ENCODE measurements around the gene A3GALT2.

The A3GALT2 gene

GRCh38 chr1:33319949-33320618, 814 bp downstream of the A3GALT2 start:
- no peak for DNase-seq (ENCODE audit: low read depth, low spot score)
- no peak for TF ChIP-seq CTCF (IDR thresholded peaks at IDR 0.05; ENCODE audit: insufficient read depth, low read length, missing control alignments)
- ChIA-PET CTCF (interaction anchor here (1.0 to 3.4 kb wide), 4 partner anchors 25 to 154 kb away, joined by 3 to 26 read pairs (median 3); no protein-coding TSS in a partner anchor), POLR2A (interaction anchor here (1.1 to 1.6 kb wide), 2 partner anchors 19 to 22 kb away, joined by 3 to 6 read pairs; no protein-coding TSS in a partner anchor)
- H3K4me3 ChIP-seq (ENCODE audit: low read depth, low read length) = no peak overlapping the region

- H3K4me3 ChIP-seq (ENCODE audit: low read depth, low read length) = no peak overlapping the region
- DNase-seq (ENCODE audit: low read depth, low spot score) = no peak
- TF ChIP-seq CTCF (IDR thresholded peaks at IDR 0.05; ENCODE audit: insufficient read depth, low read length, missing control alignments) = no peak
- ChIA-PET POLR2A (interaction anchor here (1.1 kb wide), 1 partner anchor 20 kb away, joined by 3 read pairs; no protein-coding TSS in a partner anchor), CTCF (interaction anchor here (1.0 to 3.4 kb wide), 3 partner anchors 24 to 152 kb away, joined by 3 to 26 read pairs (median 6); no protein-coding TSS in a partner anchor)
Observed at GRCh38 chr1:33319186-33319948, 1.5 kb downstream of the A3GALT2 start.

- no peak for DNase-seq (ENCODE audit: low read depth, low spot score)
- no peak for TF ChIP-seq CTCF (IDR thresholded peaks at IDR 0.05; ENCODE audit: insufficient read depth, low read length, missing control alignments)
- POLR2A ChIA-PET = no interaction called here
- CTCF ChIA-PET = interaction anchor here (1.1 to 1.7 kb wide), 2 partner anchors 22 to 153 kb away, joined by 4 to 6 read pairs; no protein-coding TSS in a partner anchor
- H3K4me3 ChIP-seq (ENCODE audit: low read depth, low read length) = no peak overlapping the region
Observed at GRCh38 chr1:33317946-33318345, 3.0 kb downstream of the A3GALT2 start.

GRCh38 chr1:33317354-33317753, 3.5 kb downstream of the A3GALT2 start:
- no peak for TF ChIP-seq CTCF (IDR thresholded peaks at IDR 0.05; ENCODE audit: insufficient read depth, low read length, missing control alignments)
- no peak overlapping the region for H3K4me3 ChIP-seq (ENCODE audit: low read depth, low read length)
- CTCF ChIA-PET = interaction anchor here (1.1 kb wide), 1 partner anchor 22 kb away, joined by 4 read pairs; no protein-coding TSS in a partner anchor
- DNase-seq (ENCODE audit: low read depth, low spot score) = no peak
- POLR2A ChIA-PET = no interaction called here

- DNase-seq (ENCODE audit: low read depth, low spot score) = no peak
- ChIA-PET CTCF (interaction anchor here (1.1 kb wide), 1 partner anchor 21 kb away, joined by 4 read pairs; no protein-coding TSS in a partner anchor), POLR2A (no interaction called here)
- no peak for TF ChIP-seq CTCF (IDR thresholded peaks at IDR 0.05; ENCODE audit: insufficient read depth, low read length, missing control alignments)
- no peak overlapping the region for H3K4me3 ChIP-seq (ENCODE audit: low read depth, low read length)
Observed at GRCh38 chr1:33316601-33317000, 4.3 kb downstream of the A3GALT2 start.

GRCh38 chr1:33314416-33314815, 6.5 kb downstream of the A3GALT2 start:
- POLR2A ChIA-PET = no interaction called here

More at GRCh38 chr1:33314416-33314815, 6.5 kb downstream of the A3GALT2 start:
- DNase-seq (ENCODE audit: low read depth, low spot score) = no peak
- no peak for TF ChIP-seq CTCF (IDR thresholded peaks at IDR 0.05; ENCODE audit: insufficient read depth, low read length, missing control alignments)
- CTCF ChIA-PET = interaction anchor here (1.4 to 4.0 kb wide), 2 partner anchors 18 to 219 kb away, joined by 3 to 39 read pairs; no protein-coding TSS in a partner anchor
- H3K4me3 ChIP-seq (ENCODE audit: low read depth, low read length) = no peak overlapping the region
